GM19239 (cell line): Measurements from ENCODE around the gene BGN.

Source experiments
- DNase-seq: peaks from one replicate; pipeline ENCODE4 v3.0.0; 2011; ENCODE audit warnings: low spot score; ENCODE audit not compliant: insufficient read length
- FAIRE-seq: peaks from 2 replicates; lab custom pipeline; 2011; peaks lifted over from hg19 to GRCh38; lab: Jason Lieb, UNC

The BGN gene

GRCh38 chrX:153459986-153460385 lies 34.8 kb upstream of the BGN start:
- FAIRE-seq (no peak), DNase-seq (no peak)

- DNase-seq (no peak), FAIRE-seq (peak; percentile 70)
Measured at GRCh38 chrX:153460826-153461225, 34.0 kb upstream of the BGN start.

- no peak for FAIRE-seq
- no peak for DNase-seq
Measured at GRCh38 chrX:153462291-153462690, 32.5 kb upstream of the BGN start.

- DNase-seq (no peak), FAIRE-seq (no peak)
Measured at GRCh38 chrX:153463031-153463430, 31.7 kb upstream of the BGN start.

- no peak for FAIRE-seq
Measured at GRCh38 chrX:153463556-153463955, 31.2 kb upstream of the BGN start.

GRCh38 chrX:153464116-153464515 lies 30.7 kb upstream of the BGN start:
- FAIRE-seq (no peak), DNase-seq (no peak)

More at GRCh38 chrX:153463556-153463955, 31.2 kb upstream of the BGN start:
- DNase-seq = no peak

GRCh38 chrX:153465691-153466380 lies 28.9 kb upstream of the BGN start:
- FAIRE-seq (no peak), DNase-seq (no peak)

- no peak for DNase-seq
- no peak for FAIRE-seq
Measured at GRCh38 chrX:153468008-153468580, 26.7 kb upstream of the BGN start.

- FAIRE-seq = peak; percentile 52
- DNase-seq = no peak
Measured at GRCh38 chrX:153469811-153470410, 24.9 kb upstream of the BGN start.

GRCh38 chrX:153470411-153471363 lies 24.1 kb upstream of the BGN start, which contains the start of gene HAUS7:
HAUS7 (minus strand) TSS chrX:153470576; CDS start chrX:153470557, 19 bp downstream.
- peak; percentile 88 for FAIRE-seq

GRCh38 chrX:153471663-153472280 lies 23.0 kb upstream of the BGN start:
- FAIRE-seq (peak; percentile 48), DNase-seq (no peak)

More at GRCh38 chrX:153470411-153471363, 24.1 kb upstream of the BGN start, which contains the start of gene HAUS7:
- DNase-seq = peak; percentile 91

- no peak for FAIRE-seq
Measured at GRCh38 chrX:153473126-153473525, 21.7 kb upstream of the BGN start.

GRCh38 chrX:153474266-153474665 lies 20.5 kb upstream of the BGN start:
- DNase-seq (no peak), FAIRE-seq (no peak)

More at GRCh38 chrX:153473126-153473525, 21.7 kb upstream of the BGN start:
- no peak for DNase-seq

- FAIRE-seq = no peak
- no peak for DNase-seq
Measured at GRCh38 chrX:153474718-153475117, 20.1 kb upstream of the BGN start.

GRCh38 chrX:153475271-153475670 lies 19.5 kb upstream of the BGN start:
- no peak for FAIRE-seq
- no peak for DNase-seq

GRCh38 chrX:153475751-153476281 lies 19.0 kb upstream of the BGN start:
- FAIRE-seq (no peak), DNase-seq (no peak)

- FAIRE-seq (no peak), DNase-seq (no peak)
Measured at GRCh38 chrX:153476666-153477363, 18.0 kb upstream of the BGN start.

GRCh38 chrX:153477364-153477857 lies 17.4 kb upstream of the BGN start:
- no peak for DNase-seq
- no peak for FAIRE-seq

- FAIRE-seq (no peak), DNase-seq (no peak)
Measured at GRCh38 chrX:153477901-153478300, 16.9 kb upstream of the BGN start.
